Right cardiac atrium (tissue), 5 donors: ENCODE measurements around the gene PRKAG1. TPM values are rescaled to one million over a fixed set of nuclear protein-coding genes. Genes with fewer than 3 reads are reported as not detected.

Source experiments
- ATAC-seq, 2 donors: fragments of 200-7000 bp; cut with Tn5 transposase; one replicate each; pipeline versions ENCODE4 v1.8.0 to v1.9.1; 2020; ENCODE audit warnings: moderate library complexity in 2 of 2, mild to moderate bottlenecking in 1 of 2
- DNase-seq, 3 donors: peaks; one replicate each; pipeline ENCODE4 v3.0.0-alpha.2; 2020
- H3K27ac ChIP-seq: one replicate; pipeline ENCODE4 v1.5.1; 2013; ENCODE audit warnings: mild to moderate bottlenecking, low read length, control low read depth, moderate library complexity
- H3K27me3 ChIP-seq: one replicate; pipeline ENCODE4 v1.6.1; 2013; ENCODE audit not compliant: control insufficient read depth, insufficient read depth
- H3K4me1 ChIP-seq: one replicate; pipeline ENCODE4 v1.6.1; 2013; ENCODE audit warnings: low read length; ENCODE audit not compliant: control insufficient read depth, insufficient read depth
- H3K4me3 ChIP-seq: one replicate; pipeline ENCODE4 v1.5.1; 2013; ENCODE audit warnings: low read length, control low read depth
- H3K9me3 ChIP-seq: one replicate; pipeline ENCODE4 v1.6.1; 2013; ENCODE audit warnings: low read length; ENCODE audit not compliant: control insufficient read depth
- WGBS: extraction: QIAGEN DNeasy Blood & Tissue Kit; methylation state at CpG from one replicate; pipeline ENCODE4 v1.1.7; 2013; 5-methylcytosine and 5-hydroxymethylcytosine counted together
- intact Hi-C, 4 donors: fragments of 100-400 bp; cut with DNase I; formaldehyde crosslinking; loops; one replicate each; pipeline versions ENCODE4 v1.11.0 to v1.14.0; 2022 to 2023
- polyA plus RNA-seq: library from polyadenylated mRNA; stranded (reverse); fragments of 200-250 nt; gene quantifications from one replicate; pipeline ENCODE4 v1.2.3, GENCODE V29; 2013
- total RNA-seq, 4 donors: library from RNA; stranded (reverse); fragmentation: NEBNext Ultra II Directional; extraction: Animal tissue kit (Norgen Biotek cat#: 25700); gene quantifications; one replicate each; pipeline ENCODE4 v1.2.1, GENCODE V29; 2021
- donor health status: healthy with polysubstance abuse.
- donor health status: DM: no; HTN: yes; CAD: no.
- donor health status: DM: no; HTN: no; CAD: no.
- donor health status: DM: no; HTN: yes; CAD: no; lungs with severe emphysema.
- donor health status: DM: yes; HTN: yes; CAD: no.

Gene PRKAG1
- total and polyA plus RNA-seq, 5 donors, result 65.7 to 88.9 (median 77.9) TPM

DNA sequence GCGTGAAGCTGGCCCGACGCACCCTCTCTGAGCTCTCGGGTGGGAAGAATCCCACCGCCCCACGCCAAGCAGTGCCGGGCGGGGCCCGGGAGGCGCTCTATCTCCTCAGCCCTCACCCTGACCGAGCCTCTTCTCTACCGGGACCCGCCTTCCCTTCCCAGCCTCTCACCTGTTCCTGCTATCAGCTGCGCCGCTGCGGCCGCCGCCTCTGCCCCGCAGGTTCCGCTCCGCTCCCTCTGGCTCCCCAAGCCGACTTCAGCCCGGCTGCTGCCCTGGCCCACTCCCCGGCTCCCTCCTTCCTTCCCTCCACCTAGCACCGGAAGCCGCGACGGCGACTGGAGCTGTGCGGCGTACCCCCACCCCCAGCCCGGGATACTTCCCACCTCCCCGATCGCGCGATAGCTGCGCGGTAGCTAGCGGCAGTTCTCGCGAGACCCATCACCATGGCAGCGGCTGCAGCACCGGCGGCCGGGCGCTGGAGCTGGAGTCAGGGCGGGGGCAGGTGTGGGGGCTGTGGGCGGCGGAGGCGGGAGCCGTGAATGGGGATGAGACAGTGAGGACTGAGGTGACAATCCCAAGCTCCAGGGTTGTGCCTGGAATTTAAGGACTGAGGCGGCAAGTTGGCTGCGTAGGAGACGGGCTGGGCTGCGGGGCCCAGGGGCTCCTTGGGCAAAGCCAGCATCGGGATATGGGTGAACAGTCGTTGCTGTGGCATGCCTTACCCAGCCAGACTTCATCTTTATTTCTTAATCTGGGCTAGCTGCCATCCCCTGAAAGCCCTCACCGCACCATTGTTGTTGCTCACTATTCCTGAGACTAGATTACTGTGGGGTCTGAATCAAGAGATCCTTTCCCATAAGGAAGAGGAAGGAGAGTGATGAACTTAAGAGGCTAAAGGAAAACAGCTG, 61.2 kb downstream of the PRKAG1 start, which contains the start of gene ARF3:
ARF3 (minus strand) TSS at position 347 of the 908 bp plus-strand sequence. CDS start 16,392 bp downstream, outside the sequence.
- Histone ChIP-seq H3K27me3 (no peaks in the 10 kb centered on the region), H3K9me3 (no peaks in the 10 kb centered on the region), H3K27ac (peak within 1 kb of the TSS; percentile 72), H3K4me3 (peak within 1 kb of the TSS; percentile 83), H3K4me1 (peaks cover 5% of the 10 kb centered on the region)
- DNase-seq (peak; percentile 96 to 98 (median 98)), ATAC-seq (peak; percentile 96)
- intact Hi-C loops, result no loop called here
- WGBS, result under 1% methylated on average over 58 of the region's 58 CpGs

DNA sequence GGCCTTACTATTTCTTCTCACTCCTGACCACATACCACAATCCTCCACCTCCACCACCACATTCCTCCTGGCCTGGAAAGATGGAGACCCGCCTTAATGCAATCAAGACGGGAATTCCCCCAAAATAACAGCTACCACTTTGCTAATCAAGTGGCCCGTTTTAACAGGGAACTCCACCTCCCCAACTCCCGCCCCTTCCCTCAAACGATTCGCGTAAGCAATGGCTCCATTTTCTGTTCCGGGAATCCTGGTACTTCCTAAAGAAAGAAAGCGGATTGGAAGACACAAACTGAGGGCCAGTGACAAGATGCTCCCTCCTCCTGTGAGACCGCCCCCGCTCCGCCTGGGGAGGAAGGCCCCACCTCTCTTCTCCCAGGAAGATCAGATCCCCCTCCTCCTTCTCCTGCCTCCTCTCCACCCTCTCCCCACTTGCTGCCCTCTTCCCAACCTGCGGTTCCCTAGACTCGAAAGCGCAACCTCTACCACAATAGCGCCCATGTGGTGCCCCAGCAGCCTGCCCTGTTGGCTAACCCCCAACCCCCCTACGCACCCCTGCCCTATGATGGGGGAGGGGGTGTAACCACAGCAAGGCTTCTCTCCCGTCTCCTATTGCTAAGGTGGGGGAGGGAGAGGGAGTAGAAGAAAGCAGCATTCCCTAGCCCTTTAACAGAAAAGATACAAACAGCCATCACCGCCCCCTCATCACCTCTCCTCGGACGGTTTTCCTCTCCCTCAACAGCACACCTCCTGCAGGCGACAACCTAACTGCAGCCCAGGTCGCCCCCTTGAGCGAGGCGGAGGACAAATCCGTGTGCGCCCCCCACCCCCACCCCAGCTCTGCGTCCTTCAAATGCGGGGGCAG, 62.1 kb downstream of the PRKAG1 start:
- ATAC-seq (peak; percentile 95 to 96), DNase-seq (peak; percentile 89 to 94 (median 94))
- under 1% methylated on average over 29 of the region's 29 CpGs for WGBS
- Histone ChIP-seq H3K27ac (peak overlapping the region; percentile 72), H3K4me3 (peak overlapping the region; percentile 83), H3K9me3 (no peaks in the 10 kb centered on the region), H3K27me3 (no peaks in the 10 kb centered on the region), H3K4me1 (peaks cover 5% of the 10 kb centered on the region)
- intact Hi-C loops, result no loop called here

- no peak for ATAC-seq
- Histone ChIP-seq H3K27ac (no peak overlapping the region), H3K4me1 (peaks cover 5% of the 10 kb centered on the region), H3K27me3 (no peaks in the 10 kb centered on the region), H3K4me3 (no peak overlapping the region), H3K9me3 (no peaks in the 10 kb centered on the region)
- DNase-seq, result peak in 1 of 3 donors; percentile 68
- 75% methylated on average over 3 of the region's 3 CpGs for WGBS
- intact Hi-C loops, result no loop called here
Observed at GRCh38 chr12:48954841-48955501, 63.6 kb downstream of the PRKAG1 start.

DNA sequence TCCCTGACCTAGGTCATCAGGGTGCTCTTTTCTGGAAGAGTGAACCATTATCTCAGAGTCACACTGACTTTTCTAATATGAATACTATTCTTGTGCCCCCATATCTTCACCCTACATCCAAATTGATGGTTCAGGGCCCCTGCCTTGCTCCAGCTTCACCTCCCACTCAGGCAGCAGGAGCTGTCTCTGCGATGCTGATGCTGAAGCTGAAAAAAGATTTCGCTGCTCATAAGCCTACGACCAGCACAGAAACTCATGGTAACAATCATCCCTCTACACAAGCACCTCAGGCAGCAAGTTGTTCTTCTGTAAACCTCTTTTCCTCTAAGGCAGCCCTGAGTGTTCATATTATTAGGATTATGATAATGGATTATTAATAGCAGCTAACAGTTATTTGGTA, 64.5 kb downstream of the PRKAG1 start:
- no peaks in the 10 kb centered on the region for H3K9me3 ChIP-seq
- H3K4me1 ChIP-seq, result peaks cover 5% of the 10 kb centered on the region
- intact Hi-C loops, result no loop called here
- H3K27ac ChIP-seq, result no peak overlapping the region
- ATAC-seq, result no peak
- WGBS, result 96% methylated on average over 3 of the region's 3 CpGs
- no peak overlapping the region for H3K4me3 ChIP-seq
- DNase-seq, result no peak
- H3K27me3 ChIP-seq, result no peaks in the 10 kb centered on the region

DNA sequence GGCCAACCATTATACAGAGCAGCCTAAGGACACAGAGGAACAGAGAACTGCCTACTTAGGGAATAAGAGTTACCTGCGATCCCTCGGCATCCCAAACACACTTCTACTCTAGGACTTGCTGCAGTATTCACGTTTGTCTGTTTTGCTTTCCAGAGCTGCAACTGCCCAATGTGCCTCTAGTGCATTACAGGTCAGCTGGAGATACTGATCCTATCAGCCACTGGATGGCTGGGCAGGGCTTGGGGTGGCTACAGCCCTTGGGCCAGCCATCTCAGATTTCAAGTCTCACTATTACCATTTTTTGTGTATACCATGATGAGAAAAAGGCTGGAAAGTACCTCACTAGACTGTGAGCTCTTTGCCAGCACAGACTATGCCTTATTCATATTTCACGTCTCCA, 65.9 kb downstream of the PRKAG1 start:
- DNase-seq (no peak), ATAC-seq (no peak)
- H3K27ac ChIP-seq, result no peak overlapping the region
- intact Hi-C loops, result no loop called here
- no peaks in the 10 kb centered on the region for H3K9me3 ChIP-seq
- no peak overlapping the region for H3K4me3 ChIP-seq
- no peaks in the 10 kb centered on the region for H3K27me3 ChIP-seq
- peaks cover 5% of the 10 kb centered on the region for H3K4me1 ChIP-seq
- WGBS, result 87% methylated on average over 4 of the region's 4 CpGs

Other genes starting within 250 kb of the PRKAG1 start
- gene ADCY6, start 229.7 kb downstream of the PRKAG1 start, total RNA-seq, result 100 to 1,000 TPM in 1 of 4 donors, 10 to 100 TPM in 3; 75.0 to 125 (median 96.6) TPM
- 51.4 TPM for gene ADCY6, start 229.7 kb downstream of the PRKAG1 start, polyA plus RNA-seq
- 1 to 10 TPM; 6.1 to 7.6 (median 7.1) TPM for gene CACNB3, start 200.3 kb downstream of the PRKAG1 start, total RNA-seq
- gene CACNB3, start 200.3 kb downstream of the PRKAG1 start, polyA plus RNA-seq, result 3.5 TPM
- gene DDX23, start 166.6 kb downstream of the PRKAG1 start, total RNA-seq, result 10 to 100 TPM; 31.4 to 38.9 (median 35.1) TPM
- 21.3 TPM for gene DDX23, start 166.6 kb downstream of the PRKAG1 start, polyA plus RNA-seq
- under 1 TPM; 0.41 to 0.96 (median 0.71) TPM for gene RND1, start 152.9 kb downstream of the PRKAG1 start, total RNA-seq
- gene RND1, start 152.9 kb downstream of the PRKAG1 start, polyA plus RNA-seq, result 2.6 TPM
- gene FKBP11, start 93.3 kb downstream of the PRKAG1 start, total RNA-seq, result 10 to 100 TPM in 3 of 4 donors, 1 to 10 TPM in 1; 3.9 to 14.8 (median 12.3) TPM
- gene FKBP11, start 93.3 kb downstream of the PRKAG1 start, polyA plus RNA-seq, result 7.6 TPM
- gene ARF3, start 61.3 kb downstream of the PRKAG1 start, total RNA-seq, result 10 to 100 TPM; 75.6 to 94.8 (median 80.6) TPM
- 65.0 TPM for gene ARF3, start 61.3 kb downstream of the PRKAG1 start, polyA plus RNA-seq
- 1 to 10 TPM in 1 of 4 donors, under 1 TPM in 3; 0.57 to 1.7 (median 0.73) TPM for gene WNT10B, start 47.0 kb downstream of the PRKAG1 start, total RNA-seq
- gene WNT10B, start 47.0 kb downstream of the PRKAG1 start, polyA plus RNA-seq, result 0.66 TPM
- gene WNT1, start 40.5 kb downstream of the PRKAG1 start, total RNA-seq, result not detected
- not detected for gene WNT1, start 40.5 kb downstream of the PRKAG1 start, polyA plus RNA-seq
- gene DDN, start 19.4 kb downstream of the PRKAG1 start, total RNA-seq, result 1 to 10 TPM in 2 of 4 donors, under 1 TPM in 2; 0.42 to 2.8 (median 1.1) TPM
- 1.6 TPM for gene DDN, start 19.4 kb downstream of the PRKAG1 start, polyA plus RNA-seq
- 10 to 100 TPM; 38.8 to 53.5 (median 46.2) TPM for gene KMT2D, start 42.0 kb upstream of the PRKAG1 start, total RNA-seq
- 43.1 TPM for gene KMT2D, start 42.0 kb upstream of the PRKAG1 start, polyA plus RNA-seq
- gene RHEBL1, start 51.2 kb upstream of the PRKAG1 start, total RNA-seq, result under 1 TPM in 2 of 4 donors, not detected in 2; 0.21 to 0.31 TPM
- 0.59 TPM for gene RHEBL1, start 51.2 kb upstream of the PRKAG1 start, polyA plus RNA-seq
- gene DHH, start 76.0 kb upstream of the PRKAG1 start, total RNA-seq, result 1 to 10 TPM in 1 of 4 donors, under 1 TPM in 3; 0.35 to 1.7 (median 0.68) TPM
- 0.54 TPM for gene DHH, start 76.0 kb upstream of the PRKAG1 start, polyA plus RNA-seq
- gene LMBR1L, start 92.1 kb upstream of the PRKAG1 start, total RNA-seq, result 10 to 100 TPM; 26.7 to 45.3 (median 34.6) TPM
- 25.6 TPM for gene LMBR1L, start 92.1 kb upstream of the PRKAG1 start, polyA plus RNA-seq
- gene TUBA1B, start 112.6 kb upstream of the PRKAG1 start, total RNA-seq, result 100 to 1,000 TPM; 170 to 515 (median 413) TPM
- gene TUBA1B, start 112.6 kb upstream of the PRKAG1 start, polyA plus RNA-seq, result 395 TPM
- gene TUBA1A, start 170.3 kb upstream of the PRKAG1 start, total RNA-seq, result 100 to 1,000 TPM in 2 of 4 donors, 10 to 100 TPM in 2; 75.6 to 136 (median 112) TPM
- gene TUBA1A, start 170.3 kb upstream of the PRKAG1 start, polyA plus RNA-seq, result 149 TPM
- 10 to 100 TPM; 34.2 to 71.7 (median 66.7) TPM for gene TUBA1C, start 246.3 kb upstream of the PRKAG1 start, total RNA-seq
- gene TUBA1C, start 246.3 kb upstream of the PRKAG1 start, polyA plus RNA-seq, result 106 TPM